Activated naive CD4-positive, alpha-beta T cell treated with anti-CD3 and anti-CD28 coated beads, Interleukin-2, amount 50 U/mL, for 24 hours (primary cell): ENCODE results near the gene LAMA5.
"Not testable (repeated sequence)": the region's sequence is repeated elsewhere in the genome, so short reads cannot be mapped to it uniquely, and the experiment has no call there.

Source experiments
- H3K27ac Mint-ChIP-seq: one replicate; pipeline ENCODE4 v1.8.0; 2021; ENCODE audit warnings: mild to moderate bottlenecking, mixed read lengths
- H3K27me3 Mint-ChIP-seq: one replicate; pipeline ENCODE4 v1.8.0; 2021; ENCODE audit warnings: mixed read lengths
- H3K36me3 Mint-ChIP-seq: one replicate; pipeline ENCODE4 v1.8.0; 2021; ENCODE audit warnings: mixed read lengths
- H3K4me1 Mint-ChIP-seq: one replicate; pipeline ENCODE4 v1.8.0; 2021; ENCODE audit warnings: mixed read lengths
- H3K4me3 Mint-ChIP-seq: one replicate; pipeline ENCODE4 v1.8.0; 2021; ENCODE audit warnings: mild to moderate bottlenecking, mixed read lengths
- H3K9me3 Mint-ChIP-seq: one replicate; pipeline ENCODE4 v1.8.0; 2021; ENCODE audit warnings: mixed read lengths

Gene LAMA5

DNA sequence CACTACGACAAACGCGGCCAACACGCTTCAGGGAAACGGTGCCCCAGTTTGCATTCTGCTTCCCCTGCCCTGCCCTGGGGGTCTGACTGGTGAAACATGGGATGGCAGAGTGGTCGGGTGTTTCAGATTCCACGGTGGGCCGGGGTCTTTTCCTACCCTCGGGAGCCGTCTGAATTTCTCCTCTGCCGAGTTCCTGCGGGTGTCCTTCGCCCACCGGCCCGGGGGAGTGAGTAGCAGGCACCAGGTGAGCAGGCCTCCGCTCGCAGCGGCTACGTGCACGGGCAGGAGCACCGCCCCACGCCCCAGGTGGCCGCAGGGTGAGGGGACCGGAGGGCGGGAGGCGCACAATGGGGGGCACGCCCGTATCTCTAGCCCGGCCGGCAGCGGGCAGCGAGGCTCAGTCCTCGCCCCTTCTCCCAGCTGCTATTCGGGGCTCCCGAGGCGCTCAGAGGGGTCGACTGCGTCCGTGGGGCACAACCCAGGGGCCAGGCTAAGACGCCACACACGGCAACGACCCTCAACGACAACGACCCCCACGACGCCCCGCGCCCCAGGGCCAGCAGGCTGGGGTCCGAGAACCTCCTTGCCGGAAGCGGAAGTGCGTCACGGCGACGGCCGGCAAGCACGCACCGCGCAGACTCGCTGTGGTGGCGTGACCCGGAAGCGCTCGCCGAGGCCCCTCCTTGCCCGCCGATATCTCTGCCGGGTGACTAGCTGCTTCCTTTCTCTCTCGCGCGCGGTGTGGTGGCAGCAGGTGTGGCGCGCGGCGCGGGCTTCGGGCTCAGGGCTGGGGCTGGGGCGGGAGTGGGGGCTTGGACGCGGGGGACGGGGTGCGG, 19.5 kb upstream of the LAMA5 start, which contains the start of gene RPS21:
Gene RPS21, plus strand, starts transcription at position 721 of the 836 bp plus-strand sequence. CDS start 236 bp downstream, outside the sequence.
- peaks cover 24% of the 10 kb centered on the region for H3K36me3 Mint-ChIP-seq
- peaks cover 6% of the 10 kb centered on the region for H3K9me3 Mint-ChIP-seq
- peak within 1 kb of the TSS; percentile 94 for H3K27ac Mint-ChIP-seq
- peak within 1 kb of the TSS; percentile 96 for H3K4me3 Mint-ChIP-seq
- H3K4me1 Mint-ChIP-seq: peaks cover 61% of the 10 kb centered on the region
- H3K27me3 Mint-ChIP-seq: no peaks in the 10 kb centered on the region

DNA sequence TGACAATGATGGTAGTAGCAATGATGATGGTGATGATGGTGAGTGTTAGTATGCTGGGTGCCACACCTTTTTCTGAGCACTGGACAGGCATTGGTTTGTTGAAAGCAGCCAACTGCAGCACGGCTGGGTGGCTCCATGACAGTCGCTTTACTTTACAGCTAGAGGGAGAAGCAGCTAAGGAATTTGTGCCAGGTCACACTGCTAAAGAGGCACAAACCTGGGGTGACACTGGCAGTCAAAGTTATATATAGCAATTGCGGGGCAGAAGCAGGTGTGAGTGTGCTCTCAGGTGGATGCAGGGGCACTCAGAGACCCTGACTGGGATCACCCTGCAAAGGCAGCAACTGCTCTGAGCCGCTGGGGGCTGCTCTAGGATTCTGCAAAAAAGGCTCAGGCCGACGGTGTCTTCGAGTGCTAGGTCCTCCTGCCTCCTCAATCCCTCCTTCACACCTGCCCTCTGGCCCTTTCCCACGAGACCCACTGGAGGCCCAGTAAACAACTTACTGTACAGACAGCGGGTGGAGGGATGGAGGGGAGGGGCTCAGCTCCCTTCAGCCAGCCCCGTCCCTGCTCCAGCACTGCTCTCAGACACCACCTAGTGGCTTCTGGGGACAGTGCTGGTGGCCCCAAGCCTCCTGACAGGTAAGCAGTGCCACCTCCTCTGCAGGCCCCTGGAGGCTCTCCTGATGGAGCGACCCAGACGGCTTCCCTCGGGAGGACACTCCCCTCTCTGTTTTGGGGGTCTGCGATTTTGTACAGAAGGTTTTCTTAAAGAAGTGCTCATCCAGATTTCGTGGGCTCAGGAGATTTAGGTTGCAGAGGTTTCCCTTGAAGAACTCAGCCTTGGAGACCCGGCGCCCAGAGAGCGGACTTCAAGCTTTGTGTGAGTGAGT, 15.4 kb upstream of the LAMA5 start:
- Mint-ChIP-seq H3K36me3 (peaks cover 8% of the 10 kb centered on the region), H3K4me1 (peaks cover 36% of the 10 kb centered on the region), H3K4me3 (no peak overlapping the region), H3K9me3 (peaks cover 6% of the 10 kb centered on the region), H3K27ac (peak overlapping the region; percentile 46), H3K27me3 (no peaks in the 10 kb centered on the region)

DNA sequence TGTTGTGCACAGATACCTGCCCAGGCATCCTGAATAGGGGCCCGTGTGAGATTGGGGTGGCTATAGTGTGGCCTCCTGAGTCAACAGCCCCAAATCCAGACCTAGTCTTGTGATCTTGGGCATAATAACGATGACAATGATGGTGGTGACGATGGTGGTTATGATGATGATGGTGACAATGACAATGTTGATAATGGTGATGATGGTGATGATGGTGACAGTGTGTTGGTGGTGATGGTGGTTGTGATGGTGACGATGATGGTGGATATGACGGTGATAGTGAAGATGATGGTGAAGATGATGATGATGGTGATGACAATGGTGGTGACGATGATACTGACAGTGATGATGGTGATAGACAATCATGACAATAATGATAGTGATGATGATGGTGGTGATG, 14.7 kb upstream of the LAMA5 start:
- Mint-ChIP-seq H3K36me3 (peaks cover 6% of the 10 kb centered on the region), H3K4me3 (no peak overlapping the region), H3K27me3 (no peaks in the 10 kb centered on the region), H3K4me1 (peaks cover 35% of the 10 kb centered on the region), H3K27ac (peak overlapping the region; percentile 6), H3K9me3 (peaks cover 6% of the 10 kb centered on the region)

DNA sequence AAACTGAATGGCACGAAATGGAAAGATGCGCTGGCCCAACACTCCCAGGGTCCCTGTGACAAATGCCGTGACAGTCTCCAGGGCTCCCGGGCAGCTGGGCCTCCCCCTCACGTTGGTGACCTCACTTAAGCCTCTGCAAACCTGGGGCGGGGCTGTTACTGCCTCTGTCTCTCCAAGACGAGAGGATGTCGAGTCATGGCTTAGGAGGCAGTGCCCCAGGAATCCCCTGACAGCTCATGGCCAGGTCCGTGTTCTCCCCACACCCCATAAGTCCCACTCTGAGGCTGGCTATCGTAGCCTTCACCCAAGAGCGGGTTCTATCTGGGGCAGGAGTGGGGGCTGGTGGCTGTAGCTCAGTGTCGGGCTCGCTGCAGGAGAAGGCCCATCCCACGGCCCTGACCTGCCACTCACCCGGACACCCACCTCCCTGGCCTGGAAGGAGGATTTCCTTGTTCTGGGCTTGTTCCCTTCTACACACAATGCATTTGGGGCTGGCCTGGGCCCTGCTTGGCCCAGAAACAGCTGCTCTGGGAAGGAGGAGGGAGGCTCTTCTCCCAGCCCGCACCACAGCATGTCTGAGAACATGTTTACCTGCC, 14.2 kb upstream of the LAMA5 start:
- Mint-ChIP-seq H3K27me3 (no peaks in the 10 kb centered on the region), H3K36me3 (peaks cover 6% of the 10 kb centered on the region), H3K27ac (no peak overlapping the region), H3K9me3 (peaks cover 6% of the 10 kb centered on the region), H3K4me3 (no peak overlapping the region), H3K4me1 (peaks cover 35% of the 10 kb centered on the region)

DNA sequence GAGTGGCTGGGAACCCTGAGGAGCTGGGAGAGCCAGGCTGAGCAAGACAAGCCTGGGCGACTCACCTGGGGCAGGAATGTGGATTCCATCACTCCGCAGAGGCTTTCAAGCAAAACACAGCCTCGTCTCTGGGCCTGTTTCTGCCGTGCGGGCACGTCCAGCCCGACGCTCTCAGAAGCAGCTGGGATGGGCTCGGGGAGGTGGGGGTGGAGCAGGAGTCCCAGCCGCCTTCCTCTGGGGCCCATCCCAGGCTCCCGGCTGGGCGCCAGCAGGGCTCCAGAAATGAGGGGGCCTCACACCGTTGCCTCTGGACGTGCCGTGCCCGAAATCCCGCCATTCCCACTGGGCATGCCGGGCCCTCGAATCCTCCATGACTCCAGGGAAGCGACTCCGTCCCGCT, 11.1 kb upstream of the LAMA5 start:
- H3K9me3 Mint-ChIP-seq: peaks cover 6% of the 10 kb centered on the region
- H3K27me3 Mint-ChIP-seq: no peaks in the 10 kb centered on the region
- no peak overlapping the region for H3K4me3 Mint-ChIP-seq
- no peak overlapping the region for H3K27ac Mint-ChIP-seq
- H3K4me1 Mint-ChIP-seq: peaks cover 11% of the 10 kb centered on the region
- H3K36me3 Mint-ChIP-seq: peaks cover 6% of the 10 kb centered on the region

DNA sequence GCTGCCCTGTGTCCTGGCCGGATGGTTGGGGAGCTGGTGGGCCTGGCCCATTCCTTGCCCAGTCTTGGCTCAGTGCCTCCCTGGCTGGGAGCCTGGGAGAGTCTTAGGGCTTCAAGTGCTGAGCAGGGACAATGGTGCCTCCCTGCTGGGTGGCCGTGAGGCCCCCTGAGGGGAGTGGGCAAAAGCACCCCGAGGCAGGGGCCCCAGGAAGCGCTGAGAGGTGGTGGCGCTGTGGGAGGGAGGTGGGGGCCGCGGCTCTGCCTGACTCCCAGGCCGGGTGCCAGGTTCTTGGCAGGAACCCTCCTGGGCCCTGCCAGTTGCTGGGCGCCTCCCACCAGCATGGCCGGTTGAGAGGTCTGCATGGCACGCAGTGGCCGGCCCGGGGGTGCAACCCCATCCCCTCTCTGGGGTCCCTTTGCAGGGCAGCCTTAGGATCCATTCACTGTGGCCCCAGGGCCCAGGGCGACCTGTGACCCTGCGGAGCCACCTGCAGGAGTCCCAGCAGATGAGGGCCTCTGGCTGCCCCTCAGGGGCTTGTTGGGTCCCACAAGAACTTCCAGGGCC, 10.6 kb upstream of the LAMA5 start:
- Mint-ChIP-seq H3K4me1 (peaks cover 8% of the 10 kb centered on the region), H3K9me3 (peaks cover 6% of the 10 kb centered on the region), H3K36me3 (peaks cover 6% of the 10 kb centered on the region), H3K4me3 (no peak overlapping the region), H3K27ac (no peak overlapping the region), H3K27me3 (no peaks in the 10 kb centered on the region)

DNA sequence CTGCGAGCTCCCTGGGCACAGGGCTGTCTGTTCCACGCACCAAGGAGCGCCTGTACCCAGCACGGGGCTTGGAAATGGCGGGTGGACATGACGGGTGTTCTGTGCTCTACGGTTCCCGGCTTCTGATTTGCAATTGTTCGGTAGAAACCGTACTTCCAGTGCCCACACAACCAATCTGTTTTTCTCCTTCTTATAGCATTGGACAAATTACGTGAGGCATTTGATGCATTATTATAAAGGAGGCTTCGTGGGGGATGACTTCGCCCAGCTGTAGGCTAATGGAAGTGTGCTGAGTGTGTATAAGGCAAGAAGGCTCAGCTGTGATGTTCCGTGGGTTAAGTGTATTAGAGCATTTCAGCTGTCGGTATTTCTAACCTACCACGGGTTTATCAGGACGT, 10.0 kb upstream of the LAMA5 start:
- Mint-ChIP-seq H3K4me1 (peaks cover 4% of the 10 kb centered on the region), H3K4me3 (no peak overlapping the region), H3K36me3 (peaks cover 4% of the 10 kb centered on the region), H3K27ac (no peak overlapping the region), H3K27me3 (no peaks in the 10 kb centered on the region), H3K9me3 (peaks cover 5% of the 10 kb centered on the region)

DNA sequence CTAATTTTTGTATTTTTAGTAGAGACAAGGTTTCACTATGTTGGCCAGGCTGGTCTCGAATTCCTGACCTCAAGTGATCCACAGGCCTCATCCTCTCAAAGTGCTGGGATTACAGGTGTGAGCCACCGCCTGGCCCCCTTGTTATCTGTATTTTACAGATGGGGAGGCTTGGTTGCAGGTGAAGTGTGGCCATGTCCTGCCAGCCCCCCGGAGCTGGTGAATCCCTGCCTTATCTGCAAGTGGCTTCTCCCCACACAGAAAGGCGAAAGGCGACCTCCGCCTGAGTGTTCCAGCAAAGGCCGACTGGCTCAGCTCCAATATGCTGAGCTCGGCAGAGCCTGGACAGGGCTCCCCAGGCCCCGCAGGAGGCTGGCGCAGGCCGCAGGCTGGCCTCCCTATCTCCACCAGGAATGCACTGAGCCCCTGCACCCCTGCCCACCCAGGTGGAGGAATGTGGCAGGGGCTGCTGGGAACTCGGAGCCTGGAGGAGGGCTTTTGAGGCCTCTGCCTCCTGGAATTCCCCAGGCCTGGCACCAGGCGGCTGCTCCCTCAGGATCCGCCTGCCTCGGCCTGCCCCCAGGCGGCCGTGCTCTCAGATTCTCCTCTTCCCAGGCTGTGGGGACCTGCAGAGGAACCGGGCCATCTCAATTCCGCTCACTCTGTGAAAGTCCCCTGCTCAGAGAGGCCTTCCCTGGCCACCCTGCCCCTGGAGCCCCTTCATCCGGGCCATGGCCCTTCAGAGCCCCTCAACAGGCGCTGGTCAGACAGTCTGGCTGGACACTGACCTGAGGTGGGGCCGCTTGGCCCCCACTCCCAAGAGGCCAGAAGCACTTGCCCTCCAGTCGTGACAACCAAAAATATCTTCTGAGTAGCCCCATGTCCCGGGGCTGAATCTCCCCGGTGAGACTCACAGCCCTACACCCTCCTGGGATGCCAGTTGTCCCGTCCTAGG, 9.3 kb upstream of the LAMA5 start:
- Mint-ChIP-seq H3K9me3 (no peaks in the 10 kb centered on the region), H3K27me3 (no peaks in the 10 kb centered on the region), H3K4me1 (no peaks in the 10 kb centered on the region), H3K27ac (no peak overlapping the region), H3K4me3 (no peak overlapping the region), H3K36me3 (no peaks in the 10 kb centered on the region)

DNA sequence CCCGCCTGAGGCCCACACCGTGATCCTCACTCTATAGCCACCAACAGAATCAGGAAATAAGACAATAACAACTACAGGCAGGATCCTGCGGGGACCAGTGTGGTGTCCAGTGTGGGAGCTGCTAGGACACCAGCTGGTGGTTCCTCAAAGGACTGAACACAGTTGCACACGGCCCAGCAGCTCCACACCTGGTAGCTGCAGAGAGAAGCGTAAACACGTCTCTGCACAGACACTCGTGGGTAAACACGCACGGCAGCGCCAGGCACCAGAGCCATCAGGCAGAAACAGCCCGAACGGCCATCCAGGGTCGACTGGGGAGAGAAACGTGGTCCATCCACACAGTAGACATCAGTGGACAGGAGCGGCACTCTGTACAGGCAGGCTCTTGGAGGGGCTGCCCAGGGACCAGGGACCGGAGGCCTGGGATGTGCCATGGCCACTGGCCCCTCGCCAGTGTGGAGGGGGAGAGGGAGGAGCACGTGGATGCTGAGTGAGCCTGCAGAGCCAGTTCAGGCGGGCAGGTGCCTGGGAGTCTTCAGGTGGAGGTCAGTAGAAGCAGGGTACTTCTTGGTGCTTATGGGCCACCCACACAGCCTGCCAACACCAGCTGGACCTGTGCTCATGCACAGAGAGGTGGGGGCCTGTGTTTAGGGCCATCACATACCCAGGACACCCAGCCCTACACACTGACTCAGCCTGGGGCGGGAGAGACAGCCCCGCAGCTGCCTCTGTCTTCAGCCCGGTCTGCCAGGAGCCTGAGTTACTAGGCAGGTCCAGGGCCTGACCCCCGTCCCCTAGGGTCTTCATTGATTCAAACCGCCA, 7.4 kb upstream of the LAMA5 start:
- Mint-ChIP-seq H3K4me1 (no peaks in the 10 kb centered on the region), H3K9me3 (no peaks in the 10 kb centered on the region), H3K27me3 (no peaks in the 10 kb centered on the region), H3K27ac (no peak overlapping the region), H3K36me3 (no peaks in the 10 kb centered on the region), H3K4me3 (no peak overlapping the region)

DNA sequence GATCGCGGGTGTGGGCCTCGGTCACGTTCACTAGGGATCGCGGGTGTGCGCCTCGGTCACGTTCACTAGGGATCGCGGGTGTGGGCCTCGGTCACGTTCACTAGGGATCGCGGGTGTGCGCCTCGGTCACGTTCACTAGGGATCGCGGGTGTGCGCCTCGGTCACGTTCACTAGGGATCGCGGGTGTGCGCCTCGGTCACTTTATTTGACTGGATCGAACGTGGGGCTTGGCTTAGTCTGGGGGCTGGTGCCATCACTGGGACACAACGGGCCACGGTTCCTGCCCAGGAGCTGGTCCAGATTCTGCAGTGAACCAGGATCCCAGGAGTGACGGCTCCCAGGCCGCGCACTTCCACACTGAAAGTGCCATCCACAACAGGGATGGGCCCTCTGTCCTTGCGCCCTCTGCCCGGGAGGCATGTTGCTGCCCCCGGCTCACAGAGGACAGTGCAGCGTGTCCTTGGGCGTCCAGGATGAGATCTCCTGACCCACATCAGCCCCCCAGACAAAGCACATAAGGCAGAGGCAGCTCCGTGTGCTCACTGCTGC, 6.6 kb upstream of the LAMA5 start:
- not testable (repeated sequence) for H3K9me3 Mint-ChIP-seq, H3K4me3 Mint-ChIP-seq, H3K36me3 Mint-ChIP-seq, H3K27ac Mint-ChIP-seq, H3K4me1 Mint-ChIP-seq, H3K27me3 Mint-ChIP-seq

DNA sequence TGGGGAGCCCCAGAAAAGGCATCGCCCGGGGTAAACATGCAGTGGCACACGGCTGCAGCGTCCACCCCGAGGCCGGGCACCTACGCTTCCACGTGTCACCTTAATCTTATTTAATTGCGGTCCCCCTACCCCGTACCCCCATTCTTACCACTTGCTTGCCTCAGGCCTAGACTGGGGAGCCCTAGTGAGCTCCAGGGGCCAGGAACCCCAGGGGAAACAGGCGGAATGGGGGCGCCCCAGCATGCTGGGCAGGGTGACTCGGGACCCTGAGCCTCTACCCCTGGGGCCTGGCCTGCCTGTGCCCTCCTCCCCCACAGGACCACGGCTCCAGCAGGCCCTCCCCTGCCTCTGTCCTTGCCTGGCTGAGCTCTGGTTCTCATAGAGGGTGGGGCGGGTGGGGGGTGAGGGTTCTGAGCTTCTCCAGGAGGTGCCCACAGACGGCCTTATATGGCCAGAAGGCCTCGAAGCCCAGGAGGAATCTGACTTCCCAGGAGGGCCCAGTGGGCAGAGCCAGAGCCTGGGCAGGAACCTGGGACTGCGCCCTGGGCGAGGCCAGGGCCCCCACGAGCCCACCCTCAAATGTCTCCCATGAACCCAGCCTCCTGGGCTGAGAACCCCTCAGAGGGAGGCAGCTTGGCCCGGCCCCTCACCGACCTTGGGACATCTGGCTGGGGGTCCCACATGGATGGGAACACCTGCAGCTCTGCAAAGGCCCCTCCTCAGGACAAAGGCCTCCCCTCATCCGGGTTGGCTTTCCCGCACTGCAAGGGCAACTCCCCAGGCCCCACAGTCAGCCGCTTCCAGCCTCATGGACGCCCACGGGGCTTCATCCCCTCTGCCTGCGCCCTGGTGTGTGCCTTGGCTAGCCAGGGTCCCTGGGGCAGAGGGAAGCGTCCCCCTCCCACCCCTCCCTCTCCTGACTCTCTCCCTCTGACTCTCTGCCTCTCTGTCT, 5.2 kb upstream of the LAMA5 start:
- no peak overlapping the region for H3K4me3 Mint-ChIP-seq
- H3K4me1 Mint-ChIP-seq: no peaks in the 10 kb centered on the region
- no peaks in the 10 kb centered on the region for H3K36me3 Mint-ChIP-seq
- no peaks in the 10 kb centered on the region for H3K9me3 Mint-ChIP-seq
- no peak overlapping the region for H3K27ac Mint-ChIP-seq
- H3K27me3 Mint-ChIP-seq: peaks cover 6% of the 10 kb centered on the region

DNA sequence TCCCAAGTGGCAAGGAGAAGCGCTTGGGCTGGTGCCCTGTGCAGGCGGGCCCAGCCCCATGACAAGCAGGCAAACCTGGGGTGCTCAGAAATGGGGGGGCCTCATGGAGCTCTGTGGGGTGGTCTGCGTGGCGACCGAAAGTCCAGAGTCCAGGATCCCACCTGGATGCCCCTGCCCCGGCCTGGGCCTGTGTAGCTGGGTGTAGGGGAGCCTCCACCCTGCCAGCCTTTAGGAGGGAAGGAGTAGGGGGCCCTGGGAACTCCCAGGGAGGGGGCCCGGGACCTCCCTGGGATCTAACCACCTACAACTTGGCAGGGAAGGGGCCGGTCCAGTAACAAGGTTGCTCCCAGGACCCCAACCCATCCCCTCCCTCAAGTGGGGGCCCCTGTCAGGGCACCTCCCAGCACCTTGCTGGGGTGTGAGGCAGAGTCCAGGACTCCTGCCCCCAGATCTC, 4.5 kb upstream of the LAMA5 start:
- Mint-ChIP-seq H3K4me3 (no peak overlapping the region), H3K9me3 (no peaks in the 10 kb centered on the region), H3K36me3 (no peaks in the 10 kb centered on the region), H3K27me3 (peaks cover 6% of the 10 kb centered on the region), H3K4me1 (no peaks in the 10 kb centered on the region), H3K27ac (no peak overlapping the region)
